ENCODE results near the gene DTNB.
"Not testable (repeated sequence)": the region's sequence is repeated elsewhere in the genome, so short reads cannot be mapped to it uniquely, and the experiment has no call there.

The DTNB gene

GRCh38 chr2:25684577-25685473, 11.4 kb upstream of the DTNB start:
- Histone ChIP-seq H3K36me3 (ENCODE audit: control insufficient read depth, insufficient read depth, low read length) (no peaks in the 10 kb centered on the region), H3K27me3 (ENCODE audit: control insufficient read depth, insufficient read depth, low read length, poor library complexity, severe bottlenecking) (no peaks in the 10 kb centered on the region), H3K4me1 (ENCODE audit: control insufficient read depth, insufficient read depth, low read length) (no peaks in the 10 kb centered on the region), H3K9me3 (ENCODE audit: control insufficient read depth, low read length) (no peaks in the 10 kb centered on the region), H3K27ac (ENCODE audit: insufficient read depth, low read depth, low read length, poor library complexity, severe bottlenecking) (no peak overlapping the region), H3K4me3 (ENCODE audit: insufficient read depth, low read depth, low read length) (no peak overlapping the region)
- 93 to 94% methylated on average over 18 of the region's 20 CpGs for WGBS, 2 experiments

- Histone ChIP-seq H3K27ac (ENCODE audit: insufficient read depth, low read depth, low read length, poor library complexity, severe bottlenecking) (no peak overlapping the region), H3K4me3 (ENCODE audit: insufficient read depth, low read depth, low read length) (no peak overlapping the region), H3K9me3 (ENCODE audit: control insufficient read depth, low read length) (no peaks in the 10 kb centered on the region), H3K4me1 (ENCODE audit: control insufficient read depth, insufficient read depth, low read length) (no peaks in the 10 kb centered on the region), H3K27me3 (ENCODE audit: control insufficient read depth, insufficient read depth, low read length, poor library complexity, severe bottlenecking) (no peaks in the 10 kb centered on the region), H3K36me3 (ENCODE audit: control insufficient read depth, insufficient read depth, low read length) (no peaks in the 10 kb centered on the region)
- 96 to 98% methylated on average over 3 of the region's 4 CpGs for WGBS, 2 experiments
Measured at GRCh38 chr2:25682082-25682481, 8.7 kb upstream of the DTNB start.

GRCh38 chr2:25677877-25678276, 4.5 kb upstream of the DTNB start:
- Histone ChIP-seq H3K36me3 (ENCODE audit: control insufficient read depth, insufficient read depth, low read length) (no peaks in the 10 kb centered on the region), H3K27me3 (ENCODE audit: control insufficient read depth, insufficient read depth, low read length, poor library complexity, severe bottlenecking) (peaks cover 30% of the 10 kb centered on the region), H3K4me1 (ENCODE audit: control insufficient read depth, insufficient read depth, low read length) (no peaks in the 10 kb centered on the region), H3K4me3 (ENCODE audit: insufficient read depth, low read depth, low read length) (no peak overlapping the region), H3K27ac (ENCODE audit: insufficient read depth, low read depth, low read length, poor library complexity, severe bottlenecking) (no peak overlapping the region), H3K9me3 (ENCODE audit: control insufficient read depth, low read length) (no peaks in the 10 kb centered on the region)
- WGBS, 2 experiments = 93 to 94% methylated on average over 4 of the region's 4 CpGs

- H3K9me3 ChIP-seq (ENCODE audit: control insufficient read depth, low read length) = no peaks in the 10 kb centered on the region
- no peaks in the 10 kb centered on the region for H3K36me3 ChIP-seq (ENCODE audit: control insufficient read depth, insufficient read depth, low read length)
- no peak overlapping the region for H3K27ac ChIP-seq (ENCODE audit: insufficient read depth, low read depth, low read length, poor library complexity, severe bottlenecking)
- peaks cover 19% of the 10 kb centered on the region for H3K4me1 ChIP-seq (ENCODE audit: control insufficient read depth, insufficient read depth, low read length)
- peak overlapping the region; percentile 49 for H3K4me3 ChIP-seq (ENCODE audit: insufficient read depth, low read depth, low read length)
- peaks cover 30% of the 10 kb centered on the region for H3K27me3 ChIP-seq (ENCODE audit: control insufficient read depth, insufficient read depth, low read length, poor library complexity, severe bottlenecking)
- WGBS, 2 experiments = 38 to 39% methylated on average over 10 of the region's 10 CpGs
Measured at GRCh38 chr2:25674077-25674362, 643 bp upstream of the DTNB start.

- Histone ChIP-seq H3K4me1 (ENCODE audit: control insufficient read depth, insufficient read depth, low read length) (peaks cover 19% of the 10 kb centered on the region), H3K36me3 (ENCODE audit: control insufficient read depth, insufficient read depth, low read length) (no peaks in the 10 kb centered on the region), H3K27ac (ENCODE audit: insufficient read depth, low read depth, low read length, poor library complexity, severe bottlenecking) (peak overlapping the region; percentile 76), H3K27me3 (ENCODE audit: control insufficient read depth, insufficient read depth, low read length, poor library complexity, severe bottlenecking) (peaks cover 30% of the 10 kb centered on the region), H3K9me3 (ENCODE audit: control insufficient read depth, low read length) (no peaks in the 10 kb centered on the region), H3K4me3 (ENCODE audit: insufficient read depth, low read depth, low read length) (peak overlapping the region; percentile 79)
- WGBS, 2 experiments = 2% methylated on average over 60 of the region's 60 CpGs
Measured at GRCh38 chr2:25672494-25673299, 680 bp downstream of the DTNB start.

GRCh38 chr2:25671622-25672021, 1.8 kb downstream of the DTNB start:
- Histone ChIP-seq H3K4me1 (ENCODE audit: control insufficient read depth, insufficient read depth, low read length) (peaks cover 19% of the 10 kb centered on the region), H3K27me3 (ENCODE audit: control insufficient read depth, insufficient read depth, low read length, poor library complexity, severe bottlenecking) (peaks cover 30% of the 10 kb centered on the region), H3K27ac (ENCODE audit: insufficient read depth, low read depth, low read length, poor library complexity, severe bottlenecking) (no peak overlapping the region), H3K4me3 (ENCODE audit: insufficient read depth, low read depth, low read length) (peak overlapping the region; percentile 79), H3K36me3 (ENCODE audit: control insufficient read depth, insufficient read depth, low read length) (no peaks in the 10 kb centered on the region), H3K9me3 (ENCODE audit: control insufficient read depth, low read length) (no peaks in the 10 kb centered on the region)
- 96 to 100% methylated on average over 2 of the region's 2 CpGs for WGBS, 2 experiments

- 32 to 39% methylated on average over 7 of the region's 7 CpGs for WGBS, 2 experiments
- Histone ChIP-seq H3K9me3 (ENCODE audit: control insufficient read depth, low read length) (no peaks in the 10 kb centered on the region), H3K4me3 (ENCODE audit: insufficient read depth, low read depth, low read length) (no peak overlapping the region), H3K4me1 (ENCODE audit: control insufficient read depth, insufficient read depth, low read length) (peaks cover 19% of the 10 kb centered on the region), H3K27ac (ENCODE audit: insufficient read depth, low read depth, low read length, poor library complexity, severe bottlenecking) (no peak overlapping the region), H3K27me3 (ENCODE audit: control insufficient read depth, insufficient read depth, low read length, poor library complexity, severe bottlenecking) (peaks cover 10% of the 10 kb centered on the region), H3K36me3 (ENCODE audit: control insufficient read depth, insufficient read depth, low read length) (no peaks in the 10 kb centered on the region)
Measured at GRCh38 chr2:25669520-25669919, 3.9 kb downstream of the DTNB start.

- H3K9me3 ChIP-seq (ENCODE audit: control insufficient read depth, low read length) = no peaks in the 10 kb centered on the region
- H3K4me3 ChIP-seq (ENCODE audit: insufficient read depth, low read depth, low read length) = no peak overlapping the region
- no peaks in the 10 kb centered on the region for H3K36me3 ChIP-seq (ENCODE audit: control insufficient read depth, insufficient read depth, low read length)
- no peaks in the 10 kb centered on the region for H3K27me3 ChIP-seq (ENCODE audit: control insufficient read depth, insufficient read depth, low read length, poor library complexity, severe bottlenecking)
- no peak overlapping the region for H3K27ac ChIP-seq (ENCODE audit: insufficient read depth, low read depth, low read length, poor library complexity, severe bottlenecking)
- H3K4me1 ChIP-seq (ENCODE audit: control insufficient read depth, insufficient read depth, low read length) = peaks cover 9% of the 10 kb centered on the region
Measured at GRCh38 chr2:25666218-25666617, 7.2 kb downstream of the DTNB start.

GRCh38 chr2:25665429-25665828, 7.9 kb downstream of the DTNB start:
- not testable (repeated sequence) for H3K9me3 ChIP-seq (ENCODE audit: control insufficient read depth, low read length); H3K4me1 ChIP-seq (ENCODE audit: control insufficient read depth, insufficient read depth, low read length); H3K4me3 ChIP-seq (ENCODE audit: insufficient read depth, low read depth, low read length); H3K27me3 ChIP-seq (ENCODE audit: control insufficient read depth, insufficient read depth, low read length, poor library complexity, severe bottlenecking); H3K27ac ChIP-seq (ENCODE audit: insufficient read depth, low read depth, low read length, poor library complexity, severe bottlenecking); H3K36me3 ChIP-seq (ENCODE audit: control insufficient read depth, insufficient read depth, low read length)
- WGBS, 2 experiments = 80 to 87% methylated on average over 3 of the region's 3 CpGs

- peaks cover 7% of the 10 kb centered on the region for H3K4me1 ChIP-seq (ENCODE audit: control insufficient read depth, insufficient read depth, low read length)
- H3K4me3 ChIP-seq (ENCODE audit: insufficient read depth, low read depth, low read length) = no peak overlapping the region
- H3K9me3 ChIP-seq (ENCODE audit: control insufficient read depth, low read length) = no peaks in the 10 kb centered on the region
- H3K27me3 ChIP-seq (ENCODE audit: control insufficient read depth, insufficient read depth, low read length, poor library complexity, severe bottlenecking) = no peaks in the 10 kb centered on the region
- no peaks in the 10 kb centered on the region for H3K36me3 ChIP-seq (ENCODE audit: control insufficient read depth, insufficient read depth, low read length)
- 64 to 71% methylated on average over 4 of the region's 4 CpGs for WGBS, 2 experiments
- H3K27ac ChIP-seq (ENCODE audit: insufficient read depth, low read depth, low read length, poor library complexity, severe bottlenecking) = no peak overlapping the region
Measured at GRCh38 chr2:25664965-25665307, 8.4 kb downstream of the DTNB start.
